GM21447 (cell line): ENCODE data around the gene RPS17.

Experiments
- ATAC-seq: cut with Tn5 transposase; IDR thresholded peaks from one replicate; pipeline ENCODE4 v1.9.1; 2021; ENCODE audit not compliant: unreplicated experiment

The RPS17 gene

DNA sequence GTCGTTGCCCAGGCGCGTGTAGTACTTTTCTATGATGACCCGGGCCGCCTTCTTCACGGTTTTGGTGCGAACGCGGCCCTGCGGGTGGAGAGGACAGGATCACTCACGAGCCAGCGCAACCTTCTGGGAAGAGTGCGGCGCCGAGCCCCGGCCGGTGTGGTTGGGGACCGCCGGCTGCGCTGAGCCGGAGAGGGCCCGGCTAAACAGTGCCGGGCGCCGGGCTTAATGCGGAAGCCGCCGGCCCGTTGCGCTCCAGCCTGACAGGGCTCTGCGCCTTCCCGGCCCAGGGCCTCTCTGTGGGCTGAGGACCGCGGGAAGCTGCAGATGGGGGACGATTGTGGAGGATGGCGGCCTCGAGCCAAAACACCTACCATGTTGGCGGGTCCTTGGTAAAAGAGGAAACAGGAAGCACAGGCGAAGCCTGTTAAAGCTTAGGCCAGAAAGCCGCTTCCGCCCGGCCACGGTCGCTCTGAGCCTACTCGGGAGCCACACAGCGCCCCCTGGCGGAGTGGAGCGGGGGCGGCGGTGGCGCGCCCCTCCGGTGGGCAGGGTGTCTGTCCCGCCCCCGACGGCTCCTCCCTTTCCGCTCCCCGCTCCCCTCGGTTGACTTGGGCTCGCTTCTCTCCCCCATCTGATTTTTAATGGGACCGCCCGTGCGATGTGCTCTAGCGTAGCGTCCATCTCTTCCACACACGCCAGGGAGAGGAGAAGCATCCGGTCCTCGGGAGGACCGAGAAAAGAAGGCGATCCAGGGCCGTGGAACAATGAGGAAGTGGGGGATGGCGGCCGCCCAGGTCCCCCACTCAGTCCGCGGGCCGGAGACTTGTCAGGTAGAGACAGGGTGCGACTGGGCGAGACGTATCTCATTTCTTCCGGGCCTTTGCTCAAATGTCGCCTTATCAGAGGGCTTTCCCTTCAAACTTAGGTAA lies at the start of gene RPS17:
Gene RPS17, minus strand, starts transcription at position 403 of the 929 bp plus-strand sequence. Its CDS starts 29 bp downstream, at position 374.
- ATAC-seq = peak; percentile 94

DNA sequence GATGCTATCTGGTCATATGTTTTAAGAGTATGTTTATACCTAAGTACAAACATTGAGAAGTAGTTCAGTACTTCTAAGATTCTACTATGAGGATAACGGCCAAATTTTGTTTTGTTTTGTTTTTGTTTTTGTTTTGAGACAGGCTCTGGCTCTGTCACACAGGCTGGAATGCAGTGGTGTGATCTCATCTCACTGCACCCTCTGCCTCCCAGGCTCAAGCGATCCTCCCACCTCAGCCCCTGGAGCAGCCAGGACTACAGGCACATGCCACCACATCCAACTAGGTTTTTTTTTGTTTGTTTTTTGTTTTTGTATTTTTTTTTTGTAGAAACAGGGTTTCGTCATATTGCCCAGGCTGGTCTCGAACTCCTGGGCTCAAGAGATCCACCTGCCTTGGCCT lies 47.5 kb upstream of the RPS17 start:
- no peak for ATAC-seq

DNA sequence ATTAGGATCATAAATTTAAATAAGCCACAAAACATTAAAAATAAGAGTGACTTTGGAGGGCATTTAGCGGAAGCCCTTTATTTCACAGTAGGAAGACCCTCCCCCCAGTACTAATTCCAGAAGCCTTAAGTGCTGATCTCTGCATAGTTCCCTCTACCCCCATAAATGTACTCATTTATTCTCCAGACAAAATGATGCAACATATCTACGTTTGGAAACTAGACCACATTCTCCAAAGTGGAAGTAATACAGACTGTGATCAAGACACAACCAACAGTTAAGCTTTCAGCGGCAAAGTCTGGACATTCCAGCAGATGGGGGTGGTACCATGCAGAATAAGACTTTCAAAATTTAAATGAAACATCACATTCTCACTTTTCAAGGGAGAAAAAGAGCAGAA lies 44.8 kb upstream of the RPS17 start:
- ATAC-seq = no peak

DNA sequence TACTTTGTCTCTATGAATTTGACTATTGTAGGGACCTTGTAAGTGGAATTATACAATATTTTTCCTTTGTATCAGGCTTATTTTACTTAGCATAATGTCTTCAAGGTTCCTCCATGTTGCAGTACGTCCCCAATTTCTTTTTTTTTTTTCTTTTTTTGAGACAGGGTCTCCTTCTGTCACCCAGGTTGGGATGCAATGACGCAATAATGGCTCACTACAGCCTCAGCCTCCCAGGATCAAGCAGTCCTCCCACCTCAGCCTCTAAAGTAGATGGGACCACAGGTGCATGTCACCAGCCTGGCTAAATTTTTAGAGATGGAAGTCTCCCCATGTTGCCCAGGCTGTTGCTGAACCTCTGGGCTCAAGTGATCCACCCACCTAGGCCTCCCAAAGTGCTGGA lies 40.5 kb upstream of the RPS17 start:
- no peak for ATAC-seq

DNA sequence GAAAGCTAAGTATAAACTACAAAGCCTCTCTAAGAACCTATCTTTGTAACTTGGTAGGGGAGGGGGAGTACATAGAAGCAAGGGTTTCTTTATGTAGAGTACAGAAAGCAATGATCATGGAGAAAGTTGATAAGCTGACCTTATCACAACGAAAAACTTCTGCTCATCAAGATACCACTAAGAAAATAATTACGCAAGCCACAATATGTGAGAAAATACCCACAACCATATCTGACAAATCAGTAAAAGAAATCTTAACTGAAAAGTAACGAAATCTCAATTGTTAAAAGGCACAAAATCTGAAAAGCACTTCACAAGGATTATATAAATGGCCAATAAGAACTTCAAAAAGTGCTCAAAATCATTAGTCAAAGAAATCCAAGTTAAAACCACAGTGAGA lies 35.1 kb upstream of the RPS17 start:
- no peak for ATAC-seq

DNA sequence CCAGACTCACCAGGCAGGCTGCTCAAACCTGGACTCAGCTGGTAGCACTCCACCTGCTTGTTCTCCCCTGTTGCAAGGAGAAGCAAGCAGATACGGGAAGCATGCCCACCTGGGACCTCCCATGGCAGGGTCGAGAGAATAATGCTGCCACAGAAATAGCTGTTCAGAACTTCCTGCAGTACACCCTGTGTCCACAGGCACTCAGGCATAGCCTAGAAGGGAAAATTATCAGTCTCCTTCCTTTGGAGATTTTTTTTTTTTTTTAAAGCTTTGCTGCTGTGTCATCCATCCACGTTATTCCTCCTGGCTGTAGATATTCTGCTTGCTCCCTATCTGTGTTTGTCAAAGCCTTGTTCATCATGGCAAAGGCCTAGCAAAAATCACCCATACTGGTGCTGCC lies 32.7 kb upstream of the RPS17 start:
- no peak for ATAC-seq

DNA sequence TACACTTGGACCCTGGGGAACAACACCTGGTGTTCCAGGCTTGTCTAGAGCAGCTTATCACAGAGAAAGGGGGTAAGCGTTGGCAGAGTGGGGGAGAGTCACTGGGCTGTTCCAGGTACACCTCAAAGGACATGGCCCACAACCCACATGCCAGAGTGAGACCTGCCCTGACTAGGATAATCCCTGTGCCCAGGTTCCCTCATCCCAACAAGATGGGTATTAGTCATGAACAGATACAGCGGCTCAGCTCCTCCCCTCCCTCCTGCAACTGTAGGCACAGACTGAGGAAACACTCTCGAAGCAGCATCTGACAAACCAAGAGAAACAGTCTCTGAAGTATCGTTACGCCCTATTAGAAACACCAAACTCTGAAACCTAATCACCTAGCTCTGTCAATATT lies 32.1 kb upstream of the RPS17 start:
- no peak for ATAC-seq

DNA sequence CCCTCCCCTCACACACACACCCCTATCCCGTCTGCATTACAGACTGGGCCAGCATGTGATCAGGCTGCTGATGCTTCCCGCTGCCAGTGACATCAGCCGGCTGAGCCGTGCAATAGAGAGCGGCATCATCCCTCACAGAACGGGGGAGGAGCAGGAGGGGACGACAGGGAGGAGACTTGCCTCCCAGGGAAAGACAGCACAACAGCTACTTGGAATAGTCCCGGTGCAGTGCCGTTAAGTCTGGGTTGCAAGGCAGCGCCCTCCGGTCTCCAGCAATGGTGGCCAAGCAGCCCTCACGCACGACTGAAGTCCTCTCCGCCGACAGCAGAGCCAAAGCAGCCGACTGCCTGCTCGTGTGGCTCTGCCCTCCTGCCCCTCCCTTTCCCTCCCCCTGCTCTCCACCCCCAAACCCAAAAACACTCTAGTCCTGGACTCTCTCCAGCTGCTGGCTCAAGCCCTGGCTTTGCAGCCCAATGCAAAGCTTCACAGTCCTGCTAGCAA lies 31.5 kb upstream of the RPS17 start:
- no peak for ATAC-seq

DNA sequence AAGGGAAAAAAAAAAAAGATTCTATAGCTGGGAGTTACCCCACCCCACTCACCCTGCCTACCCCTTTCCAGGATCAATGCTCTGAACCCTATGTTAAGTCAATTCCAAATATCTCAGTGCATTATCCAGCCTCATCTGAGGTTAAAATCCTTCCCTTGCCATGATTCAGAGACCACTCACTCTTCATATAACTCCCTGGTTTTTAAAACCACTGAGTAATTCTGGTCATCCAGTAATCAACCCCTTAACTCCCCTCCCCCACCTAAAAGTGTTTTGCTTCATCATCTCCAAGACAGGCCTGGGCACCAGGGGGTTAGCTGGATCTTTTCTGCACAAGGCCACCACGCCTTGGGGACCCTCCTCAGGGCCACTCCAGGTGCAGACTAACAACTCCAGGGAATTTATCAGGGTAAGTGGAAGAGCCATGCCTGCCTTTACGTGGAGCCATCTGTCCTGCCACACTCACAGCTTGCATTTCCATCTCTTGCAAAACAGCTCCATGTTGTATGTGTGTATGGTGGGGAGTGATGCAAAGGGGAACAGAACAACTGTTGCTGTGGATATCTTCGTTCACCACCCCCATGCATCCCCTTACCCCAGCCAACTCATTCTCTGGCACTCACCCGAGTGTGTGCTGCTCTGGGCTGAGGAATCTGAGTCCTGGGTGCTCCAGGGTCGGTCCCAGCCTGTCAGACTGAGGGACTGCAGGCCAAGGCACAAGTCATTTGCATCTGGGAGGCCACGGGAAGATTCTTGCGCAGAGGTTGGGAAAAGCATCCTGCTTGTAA lies 30.7 kb upstream of the RPS17 start:
- ATAC-seq = no peak

DNA sequence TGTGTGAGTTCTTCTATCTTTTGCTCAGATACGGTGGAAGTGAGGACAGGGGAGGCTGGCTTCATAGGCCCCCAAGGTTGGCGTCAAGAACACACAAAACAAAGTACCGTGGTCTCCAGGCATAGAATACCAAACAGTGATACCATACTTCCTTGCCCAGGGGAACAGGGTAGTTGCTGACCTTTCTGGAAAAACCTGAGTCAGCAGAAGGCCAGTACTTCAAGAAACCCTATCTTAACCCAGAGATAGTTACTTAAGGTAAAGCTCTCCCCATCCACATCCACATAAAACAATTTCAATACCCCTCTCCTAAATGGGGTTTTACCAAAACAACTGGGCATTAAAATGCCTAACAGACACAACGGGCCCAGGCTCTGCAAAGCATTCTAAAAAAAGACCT lies 29.6 kb upstream of the RPS17 start:
- ATAC-seq = no peak

DNA sequence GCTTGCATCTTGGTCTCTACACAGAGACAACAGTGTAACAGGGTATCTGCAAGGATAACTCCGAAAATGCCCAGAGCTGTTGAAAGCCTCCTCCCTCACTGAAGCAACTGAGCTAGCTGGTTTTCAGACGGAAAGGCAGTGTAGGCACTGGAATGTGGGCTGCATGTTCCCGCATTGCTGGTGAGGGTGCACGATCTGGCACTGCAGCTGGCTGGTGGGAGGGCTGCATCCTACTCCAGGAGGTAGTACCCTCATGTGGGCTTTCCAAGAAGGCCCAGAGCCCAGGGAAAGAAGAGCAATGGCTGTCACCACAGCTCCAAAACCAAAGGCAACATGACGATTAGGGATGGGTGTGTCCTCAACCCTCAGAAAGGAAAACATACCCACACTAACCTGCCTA lies 28.7 kb upstream of the RPS17 start:
- ATAC-seq = no peak

DNA sequence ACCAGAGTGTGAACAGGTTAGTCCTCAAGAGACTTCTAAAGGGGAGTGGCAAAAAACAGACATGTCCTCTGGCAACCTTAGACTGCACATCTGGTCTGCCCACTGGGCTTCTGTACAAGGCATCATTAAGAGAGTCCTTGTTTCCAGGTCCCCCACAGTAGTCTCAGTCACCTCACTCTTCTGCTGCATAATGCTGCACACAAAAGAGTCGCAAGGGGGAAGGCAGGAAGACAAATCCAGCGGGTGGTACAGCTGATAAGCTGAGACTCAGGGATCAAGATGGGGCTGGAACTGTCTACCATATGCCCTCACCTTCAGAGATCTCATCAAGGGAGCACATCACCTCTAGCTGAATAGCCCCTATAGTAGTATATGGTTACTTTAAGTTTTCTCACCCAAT lies 27.4 kb upstream of the RPS17 start:
- ATAC-seq = no peak

DNA sequence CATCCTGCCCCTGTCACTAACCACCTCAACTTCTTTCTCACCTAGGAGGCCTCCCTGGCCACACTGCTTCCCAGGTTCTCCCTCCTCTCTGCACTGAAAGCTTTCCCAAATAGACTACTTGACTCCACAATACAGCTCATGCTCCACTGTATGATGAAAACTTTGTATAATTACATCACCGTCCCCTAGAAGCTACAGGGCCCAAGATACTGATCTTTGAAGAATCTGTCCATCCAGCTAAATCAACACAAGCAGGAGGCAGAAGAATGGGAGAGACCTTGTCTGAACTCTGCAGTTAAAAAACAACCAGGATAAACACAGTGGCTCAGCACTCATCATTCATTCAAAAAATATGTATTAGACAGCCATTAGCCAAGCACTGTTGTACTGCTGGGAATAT lies 26.4 kb upstream of the RPS17 start:
- ATAC-seq = no peak

DNA sequence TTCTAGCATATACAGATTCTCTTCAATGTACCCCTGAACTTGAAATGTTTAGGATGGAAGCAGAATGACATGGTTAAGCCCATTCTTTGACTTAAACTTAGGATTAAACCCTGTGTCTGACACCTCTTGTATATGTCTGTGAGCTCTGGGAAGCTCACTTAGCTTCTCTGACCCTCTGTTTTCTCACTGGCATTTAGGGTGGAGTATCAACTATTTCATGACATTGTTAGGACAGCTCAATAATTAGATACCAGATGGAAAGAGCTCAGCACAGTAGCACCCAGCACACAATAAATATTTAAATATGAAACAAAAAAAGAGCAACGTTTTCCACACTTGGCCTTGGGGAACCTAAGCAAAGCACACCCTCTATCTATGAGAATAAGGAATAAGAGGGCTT lies 18.2 kb upstream of the RPS17 start:
- no peak for ATAC-seq

DNA sequence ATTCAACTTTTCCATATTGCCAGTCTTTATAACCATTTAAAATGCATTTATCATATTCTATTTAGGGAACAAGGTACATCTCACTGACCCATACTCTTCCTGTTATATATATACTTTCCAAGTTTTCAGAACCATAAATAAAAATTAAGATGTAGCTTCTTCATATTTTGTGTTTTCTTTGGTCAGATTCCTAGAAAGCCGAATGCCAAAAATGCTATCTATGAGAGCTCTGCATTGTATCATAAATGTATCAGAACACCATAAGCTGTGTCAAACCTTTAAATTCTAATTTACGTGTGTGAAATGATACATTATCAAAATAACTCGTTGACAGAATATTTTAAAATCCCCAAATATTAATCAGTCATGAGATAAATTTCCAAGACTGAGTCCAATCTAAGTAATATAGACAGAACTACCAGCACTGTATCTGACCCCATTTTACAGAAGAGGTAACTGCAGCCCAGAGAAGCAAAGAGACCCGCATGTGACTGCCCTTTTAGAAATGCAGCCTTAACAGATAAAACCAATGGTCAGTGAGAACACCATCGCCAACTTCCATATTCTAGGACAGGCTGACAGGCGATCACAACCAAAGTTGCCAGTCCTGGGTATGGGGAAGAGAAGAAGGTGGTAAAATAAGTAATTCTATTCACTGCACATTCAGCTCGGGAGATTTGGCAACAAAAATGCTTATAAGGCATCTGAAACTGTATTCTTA lies 16.2 kb upstream of the RPS17 start:
- no peak for ATAC-seq

DNA sequence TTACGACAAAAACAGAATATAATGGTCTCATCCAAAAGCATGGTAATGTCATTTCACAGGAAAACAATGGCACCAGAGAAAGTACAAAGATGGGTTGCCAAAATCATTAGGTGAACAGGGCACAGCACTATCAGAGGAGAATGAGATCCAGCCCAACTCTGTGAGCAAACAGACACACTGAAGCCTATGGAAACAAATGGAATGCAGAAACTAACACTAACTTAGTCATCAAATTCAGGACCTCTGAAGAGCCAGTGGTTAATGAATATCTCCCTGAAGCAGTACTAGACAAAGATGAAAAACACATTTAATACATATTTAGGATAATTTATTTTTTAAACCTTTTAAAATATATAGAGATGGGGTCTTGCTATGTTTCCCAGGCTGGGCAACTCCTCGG lies 14.6 kb upstream of the RPS17 start:
- no peak for ATAC-seq

DNA sequence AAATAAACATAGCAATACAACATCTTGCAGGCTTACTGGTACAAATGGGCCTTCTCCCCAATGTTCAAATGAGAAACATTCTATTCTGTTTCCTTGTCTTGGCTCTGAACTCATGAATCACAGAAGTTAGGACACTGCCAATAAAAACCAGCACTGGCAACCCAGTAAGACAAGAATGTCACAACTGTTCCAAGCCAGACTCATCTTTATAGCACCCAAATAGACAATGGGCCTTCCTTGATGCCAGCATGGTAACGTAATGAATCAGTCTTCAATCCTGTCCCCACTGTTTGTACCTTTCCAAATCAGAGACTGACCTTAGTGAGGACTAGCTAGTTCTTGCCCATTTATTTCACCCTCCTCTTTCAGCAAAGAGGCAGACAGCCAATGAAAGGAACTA lies 14.1 kb upstream of the RPS17 start:
- ATAC-seq = no peak

DNA sequence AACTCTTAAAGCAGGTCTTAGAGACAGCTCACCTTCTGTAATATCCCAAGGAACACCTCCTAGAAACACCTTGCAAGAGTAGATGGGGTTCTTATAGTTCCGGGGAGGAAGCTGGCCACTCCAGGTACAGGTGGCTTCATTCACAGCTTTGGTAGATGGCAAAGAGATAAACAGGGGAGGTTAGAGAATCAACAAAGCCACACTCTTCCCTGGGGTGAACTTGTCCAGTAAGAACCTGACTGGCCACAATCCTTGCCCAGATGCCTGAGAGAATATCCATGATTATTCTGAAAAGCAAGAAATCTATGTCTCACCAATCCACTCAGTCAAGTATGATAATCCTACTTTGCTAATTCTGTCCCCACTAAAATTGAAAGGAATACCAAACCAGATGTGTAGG lies 13.6 kb upstream of the RPS17 start:
- no peak for ATAC-seq

DNA sequence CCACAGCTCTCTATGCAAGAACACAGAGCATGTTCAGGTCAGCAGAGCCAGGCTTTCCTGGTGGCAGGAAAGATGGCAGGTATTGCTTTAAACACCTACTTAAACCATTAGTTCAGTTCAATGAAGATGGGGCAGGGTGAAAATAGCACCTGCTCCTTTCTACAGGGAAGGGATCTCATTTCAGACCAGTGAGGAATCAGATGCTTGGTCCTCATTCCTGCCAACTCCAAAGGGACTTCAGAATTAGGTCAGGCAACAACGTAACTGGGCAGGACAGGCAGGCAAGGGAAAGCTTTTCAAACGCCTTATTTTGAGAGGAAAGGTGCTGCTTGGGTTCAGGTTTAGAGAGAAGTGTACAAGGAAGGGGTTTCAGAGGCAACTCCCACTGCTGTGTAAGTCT lies 12.6 kb upstream of the RPS17 start:
- ATAC-seq = no peak

DNA sequence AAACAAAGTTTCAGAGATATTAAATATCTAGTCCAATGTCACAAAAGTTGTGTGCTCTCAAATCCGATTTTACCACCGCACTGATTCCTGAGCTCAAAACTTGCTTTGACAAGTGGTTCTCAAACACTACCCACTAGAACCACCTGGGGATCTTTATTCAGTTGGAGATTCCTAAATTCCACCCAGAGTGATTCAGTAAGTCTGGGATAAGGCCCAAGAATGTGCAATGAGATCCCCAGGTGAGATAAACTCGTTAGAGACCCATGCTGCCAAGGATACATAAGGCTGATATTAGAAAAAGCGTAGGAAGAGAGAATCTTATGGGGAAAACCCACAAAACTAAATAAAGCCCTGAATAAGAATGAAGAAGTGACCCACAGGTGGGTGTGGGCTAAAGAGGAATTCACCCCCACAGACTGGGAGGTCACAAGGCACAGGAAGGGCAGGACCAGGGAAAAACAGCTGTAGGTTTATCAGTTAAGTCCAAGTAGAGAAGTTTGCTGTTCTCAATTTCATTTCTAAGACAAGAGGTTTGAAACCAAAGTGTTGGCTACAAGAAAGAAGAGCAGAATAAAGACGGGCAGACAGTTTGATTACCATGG lies 11.5 kb upstream of the RPS17 start:
- ATAC-seq = peak; percentile 70

DNA sequence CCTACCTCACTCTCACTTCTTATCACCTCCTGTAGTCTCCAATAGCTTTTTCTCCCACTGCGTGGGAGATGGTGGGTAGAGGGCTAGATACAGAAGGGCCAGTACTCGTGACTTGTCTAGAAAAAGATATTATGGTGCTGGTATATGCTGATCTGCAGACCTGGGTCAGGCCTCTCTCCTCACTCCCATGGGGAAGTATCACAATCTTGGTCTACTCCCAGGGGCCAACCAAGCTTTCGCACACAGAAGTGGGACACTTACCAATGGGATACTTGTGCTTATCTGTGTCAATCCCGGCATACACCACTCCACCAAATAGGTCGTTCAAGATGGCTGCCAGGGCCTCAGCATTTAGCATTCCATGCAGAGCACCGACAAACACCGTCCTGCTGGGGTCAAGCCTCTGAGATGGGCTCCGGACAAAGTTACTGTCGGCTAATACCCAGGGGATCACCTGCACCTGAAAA lies 9.0 kb upstream of the RPS17 start:
- no peak for ATAC-seq
